Common myeloid progenitor, CD34-positive (primary cell): Measurements from ENCODE around the gene GLYR1.

Source experiments
- CTCF ChIA-PET: fragments of 350-600 bp; sonication (Branson Sonifier 250); formaldehyde crosslinking; loops from one replicate; lab custom pipeline; 2021; ENCODE audit warnings: antibody characterized with exemption; lab: Charles Lee
- POLR2A ChIA-PET: fragments of 350-600 bp; sonication (Branson Sonifier 250); formaldehyde crosslinking; loops from one replicate; lab custom pipeline; 2021; ENCODE audit warnings: antibody characterized with exemption; lab: Charles Lee
- DNase-seq, 3 donors: peaks; one replicate each; pipeline versions ENCODE4 v3.0.0 to v3.0.0-alpha.2; 2013
- H3K27ac ChIP-seq, 2 experiments: 1 replicate in 1 of 2; 2 replicates in 1 of 2; pipeline ENCODE4 v1.7.0; 2013; ENCODE audit warnings: inconsistent platforms in 2 of 2, low read length in 2 of 2, mild to moderate bottlenecking in 2 of 2, low read depth in 1 of 2, moderate library complexity in 1 of 2; ENCODE audit not compliant: severe bottlenecking in 2 of 2, insufficient read depth in 1 of 2, poor library complexity in 1 of 2
- H3K27me3 ChIP-seq, 5 experiments: replicated peaks in 2 of 5; 1 replicate in 3 of 5; 2 replicates in 2 of 5; pipeline versions ENCODE4 v1.6.1 to v1.7.0; 2013; ENCODE audit warnings: low read length in 4 of 5, mild to moderate bottlenecking in 2 of 5, moderate library complexity in 2 of 5, inconsistent platforms in 1 of 5; ENCODE audit not compliant: insufficient read depth in 5 of 5, control insufficient read depth in 4 of 5
- H3K36me3 ChIP-seq, 4 experiments: 1 replicate in 2 of 4; 2 replicates in 2 of 4; pipeline versions ENCODE4 v1.6.1 to v1.7.0; 2013; ENCODE audit warnings: low read length in 3 of 4, control low read depth in 1 of 4, mild to moderate bottlenecking in 1 of 4; ENCODE audit not compliant: control insufficient read depth in 4 of 4, insufficient read depth in 4 of 4
- H3K4me1 ChIP-seq, 4 experiments: 1 replicate in 3 of 4; 2 replicates in 1 of 4; pipeline versions ENCODE4 v1.6.1 to v1.7.1; 2013; ENCODE audit warnings: low read length in 3 of 4, mild to moderate bottlenecking in 3 of 4, control low read depth in 1 of 4, inconsistent platforms in 1 of 4, moderate library complexity in 1 of 4; ENCODE audit not compliant: control insufficient read depth in 4 of 4, insufficient read depth in 4 of 4; ENCODE audit errors: control extremely low read depth in 1 of 4
- H3K4me3 ChIP-seq, 7 experiments: 1 replicate in 4 of 7; 2 replicates in 3 of 7; pipeline versions ENCODE4 v1.5.1 to v1.7.0; 2013; ENCODE audit warnings: mild to moderate bottlenecking in 7 of 7, low read length in 6 of 7, moderate library complexity in 6 of 7, inconsistent platforms in 2 of 7, low read depth in 2 of 7, control low read depth in 1 of 7; ENCODE audit not compliant: insufficient read depth in 4 of 7, control insufficient read depth in 1 of 7; ENCODE audit errors: extremely low read depth in 1 of 7
- H3K9me3 ChIP-seq, 5 experiments: 1 replicate in 4 of 5; 2 replicates in 1 of 5; pipeline versions ENCODE4 v1.6.1 to v1.7.1; 2013; ENCODE audit warnings: low read length in 4 of 5, mild to moderate bottlenecking in 2 of 5, inconsistent platforms in 1 of 5, low read depth in 1 of 5, moderate library complexity in 1 of 5; ENCODE audit not compliant: control insufficient read depth in 4 of 5, insufficient read depth in 2 of 5; ENCODE audit errors: control extremely low read depth in 1 of 5
- WGBS: methylation state at CpG from one replicate; pipeline ENCODE4 v1.1.5; 2013; ENCODE audit not compliant: insufficient coverage; 5-methylcytosine and 5-hydroxymethylcytosine counted together

The GLYR1 gene

GRCh38 chr16:4833584-4833983 lies 13.5 kb downstream of the GLYR1 start:
- H3K27ac ChIP-seq: no peak overlapping the region

GRCh38 chr16:4832698-4833343 lies 14.3 kb downstream of the GLYR1 start:
- H3K27ac ChIP-seq: no peak overlapping the region
- DNase-seq: no peak
- 96% methylated on average over 5 of the region's 6 CpGs for WGBS
- POLR2A ChIA-PET: no interaction called here
- H3K4me1 ChIP-seq: no peaks in the 10 kb centered on the region
- H3K9me3 ChIP-seq: no peaks in the 10 kb centered on the region
- no peaks in the 10 kb centered on the region for H3K27me3 ChIP-seq
- CTCF ChIA-PET: interaction anchor here (2.2 kb wide), 1 partner anchor 10 kb away, joined by 6 read pairs; no protein-coding TSS in a partner anchor
- H3K4me3 ChIP-seq: no peak overlapping the region
- peaks cover 36 to 79% (median 57%) of the 10 kb centered on the region in 4 experiments for H3K36me3 ChIP-seq

More at GRCh38 chr16:4833584-4833983, 13.5 kb downstream of the GLYR1 start:
- Histone ChIP-seq H3K4me1 (no peaks in the 10 kb centered on the region), H3K27me3 (no peaks in the 10 kb centered on the region), H3K36me3 (peaks cover 35 to 78% (median 60%) of the 10 kb centered on the region in 4 experiments), H3K4me3 (no peak overlapping the region), H3K9me3 (no peaks in the 10 kb centered on the region)
- WGBS: no CpG with 5 or more reads among the region's 1 CpG
- POLR2A ChIA-PET: no interaction called here
- CTCF ChIA-PET: interaction anchor here (2.2 kb wide), 1 partner anchor 9 kb away, joined by 6 read pairs; no protein-coding TSS in a partner anchor
- no peak for DNase-seq

- Histone ChIP-seq H3K36me3 (peaks cover 36 to 81% (median 62%) of the 10 kb centered on the region in 4 experiments), H3K4me3 (no peak overlapping the region), H3K9me3 (no peaks in the 10 kb centered on the region), H3K27ac (no peak overlapping the region), H3K27me3 (no peaks in the 10 kb centered on the region), H3K4me1 (no peaks in the 10 kb centered on the region)
- WGBS: 100% methylated on average over 5 of the region's 8 CpGs
- no peak for DNase-seq
- ChIA-PET CTCF (no interaction called here), POLR2A (no interaction called here)
These were observed 15.5 kb downstream of the GLYR1 start for GRCh38 chr16:4831616-4832015.

GRCh38 chr16:4830408-4830807 lies 16.7 kb downstream of the GLYR1 start:
- Histone ChIP-seq H3K36me3 (peaks cover 30 to 82% (median 64%) of the 10 kb centered on the region in 4 experiments), H3K27ac (no peak overlapping the region), H3K27me3 (no peaks in the 10 kb centered on the region), H3K4me3 (no peak overlapping the region), H3K9me3 (no peaks in the 10 kb centered on the region), H3K4me1 (no peaks in the 10 kb centered on the region)
- DNase-seq: no peak
- WGBS: 98% methylated on average over 7 of the region's 7 CpGs
- ChIA-PET CTCF (no interaction called here), POLR2A (no interaction called here)

GRCh38 chr16:4828567-4829321 lies 18.3 kb downstream of the GLYR1 start:
- POLR2A ChIA-PET: no interaction called here
- peaks cover 33 to 85% (median 68%) of the 10 kb centered on the region in 4 experiments for H3K36me3 ChIP-seq
- no peak overlapping the region for H3K4me3 ChIP-seq
- no peaks in the 10 kb centered on the region for H3K9me3 ChIP-seq
- H3K27me3 ChIP-seq: no peaks in the 10 kb centered on the region
- WGBS: 98% methylated on average over 11 of the region's 11 CpGs
- no peak for DNase-seq
- H3K4me1 ChIP-seq: no peaks in the 10 kb centered on the region
- CTCF ChIA-PET: interaction anchor here (0.7 kb wide), 1 partner anchor 9 kb away, joined by 3 read pairs; no protein-coding TSS in a partner anchor
- no peak overlapping the region for H3K27ac ChIP-seq

- Histone ChIP-seq H3K36me3 (peaks cover 43 to 88% (median 67%) of the 10 kb centered on the region in 4 experiments), H3K27me3 (no peaks in the 10 kb centered on the region), H3K4me1 (no peaks in the 10 kb centered on the region), H3K27ac (no peak overlapping the region), H3K9me3 (no peaks in the 10 kb centered on the region), H3K4me3 (no peak overlapping the region)
- CTCF ChIA-PET: interaction anchor here (0.9 kb wide), 1 partner anchor 12 kb away, joined by 4 read pairs; no protein-coding TSS in a partner anchor
- DNase-seq: no peak
- 96% methylated on average over 8 of the region's 10 CpGs for WGBS
- POLR2A ChIA-PET: no interaction called here
These were observed 20.1 kb downstream of the GLYR1 start for GRCh38 chr16:4826980-4827379.

GRCh38 chr16:4826526-4826925 lies 20.6 kb downstream of the GLYR1 start:
- no peak overlapping the region for H3K4me3 ChIP-seq
- H3K4me1 ChIP-seq: no peaks in the 10 kb centered on the region
- H3K9me3 ChIP-seq: no peaks in the 10 kb centered on the region
- POLR2A ChIA-PET: no interaction called here
- H3K36me3 ChIP-seq: peaks cover 43 to 88% (median 67%) of the 10 kb centered on the region in 4 experiments
- no peaks in the 10 kb centered on the region for H3K27me3 ChIP-seq
- CTCF ChIA-PET: interaction anchor here (0.9 kb wide), 1 partner anchor 12 kb away, joined by 4 read pairs; no protein-coding TSS in a partner anchor
- WGBS: 96% methylated on average over 4 of the region's 4 CpGs
- H3K27ac ChIP-seq: no peak overlapping the region
- no peak for DNase-seq
